HG03460 (cell line): Measurements from ENCODE around the gene UGT1A6.
"Not testable (repeated sequence)": the region's sequence is repeated elsewhere in the genome, so short reads cannot be mapped to it uniquely, and the experiment has no call there.

Source experiments
- ATAC-seq: cut with Tn5 transposase; IDR thresholded peaks from one replicate; pipeline ENCODE4 v1.9.1; 2021; ENCODE audit not compliant: unreplicated experiment

UGT1A6 gene

DNA sequence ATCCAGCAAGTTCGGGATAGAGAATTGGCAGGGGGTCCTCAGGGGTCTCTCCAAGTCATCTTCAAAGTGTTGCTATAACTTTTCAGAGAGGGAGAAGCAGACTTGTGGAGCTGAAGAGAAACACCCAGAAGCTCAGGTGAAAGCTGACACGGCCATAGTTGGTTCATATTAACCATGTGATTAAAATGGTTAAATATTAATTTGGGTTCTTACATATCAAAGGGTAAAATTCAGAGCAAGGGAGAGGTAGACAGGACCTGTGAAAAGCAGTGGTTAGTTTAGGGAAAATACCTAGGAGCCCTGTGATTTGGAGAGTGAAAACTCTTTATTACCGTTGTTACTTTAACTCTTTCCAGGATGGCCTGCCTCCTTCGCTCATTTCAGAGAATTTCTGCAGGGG lies at the start of gene UGT1A6:
UGT1A6 (plus strand) TSS at position 243 of the 400 bp plus-strand sequence; CDS start at position 358, 115 bp downstream.
- no peak for ATAC-seq

DNA sequence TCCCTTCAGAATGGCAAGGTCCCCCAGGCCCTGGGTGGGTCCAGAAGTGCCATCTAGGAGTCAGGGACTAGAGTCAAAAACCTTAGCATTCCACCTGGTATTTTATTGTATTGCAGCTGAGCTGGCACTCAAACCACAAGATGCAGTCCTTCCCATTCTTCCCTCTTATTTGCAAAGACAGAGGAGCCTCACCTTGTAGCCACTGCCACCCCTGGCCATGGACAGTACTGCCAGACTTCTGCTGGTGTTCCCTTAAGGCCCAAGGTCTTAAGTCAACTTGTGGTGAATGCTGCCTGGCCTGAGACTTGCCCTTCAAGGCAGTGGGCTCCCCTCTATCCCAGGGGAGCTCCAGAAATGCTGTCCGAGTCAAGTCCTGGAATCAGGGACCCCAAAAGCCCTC lies 49.6 kb upstream of the UGT1A6 start:
- no peak for ATAC-seq

DNA sequence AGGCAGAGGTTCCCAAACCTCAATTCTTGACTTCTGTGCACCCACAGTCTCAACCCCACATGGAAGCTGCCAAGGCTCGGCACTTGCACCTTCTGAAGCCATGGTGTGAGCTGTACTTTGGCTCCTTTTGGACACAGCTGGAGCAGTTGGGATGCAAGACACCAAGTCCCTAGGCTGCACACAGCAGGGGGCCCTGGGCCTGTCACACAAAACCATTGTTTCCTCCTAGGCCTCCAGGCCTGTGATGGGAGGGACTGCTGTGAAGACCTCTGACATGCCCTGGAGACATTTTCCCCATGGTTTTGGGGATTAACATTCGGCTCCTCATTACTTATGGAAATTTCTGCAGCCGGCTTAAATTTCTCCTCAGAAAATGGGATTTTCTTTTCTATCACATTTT lies 46.7 kb upstream of the UGT1A6 start:
- not testable (repeated sequence) for ATAC-seq

DNA sequence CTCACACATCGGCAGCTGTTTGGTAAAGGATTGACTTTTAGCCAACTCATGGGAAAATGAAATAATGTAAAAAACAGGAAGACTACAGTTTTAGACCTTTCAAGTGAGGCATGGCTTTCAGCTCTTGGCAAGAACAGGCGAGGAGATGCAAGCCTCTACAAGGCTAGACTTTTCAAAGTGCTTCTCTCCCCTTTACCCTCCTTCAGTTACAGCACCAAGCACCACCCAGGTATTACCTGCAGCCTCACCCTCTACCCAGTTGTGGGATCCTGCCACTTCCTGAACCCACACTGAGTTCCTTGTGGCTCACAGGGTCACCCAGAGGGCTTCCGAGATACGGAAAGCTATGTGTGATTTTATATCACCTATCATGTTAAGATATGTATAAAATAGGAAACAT lies 41.7 kb upstream of the UGT1A6 start:
- ATAC-seq: no peak

DNA sequence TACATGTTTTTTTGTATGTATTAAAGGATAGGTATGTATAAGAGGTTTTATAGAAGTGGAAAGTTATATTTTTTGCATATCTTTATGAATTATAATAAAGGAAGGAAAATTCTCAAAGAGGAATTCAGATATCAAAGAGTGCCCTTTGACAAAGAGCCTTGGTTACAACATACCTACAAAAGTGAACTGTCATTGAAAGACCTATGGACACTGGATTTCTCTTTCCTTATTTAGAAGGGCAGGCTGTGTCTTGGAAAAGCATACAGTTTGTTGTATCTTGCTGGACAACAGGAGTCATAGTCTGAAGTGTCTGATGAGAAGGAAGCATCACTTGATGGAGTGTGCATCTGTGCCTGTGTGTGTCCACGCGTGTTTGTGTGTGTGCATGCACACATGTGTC lies 41.3 kb upstream of the UGT1A6 start:
- ATAC-seq: no peak

DNA sequence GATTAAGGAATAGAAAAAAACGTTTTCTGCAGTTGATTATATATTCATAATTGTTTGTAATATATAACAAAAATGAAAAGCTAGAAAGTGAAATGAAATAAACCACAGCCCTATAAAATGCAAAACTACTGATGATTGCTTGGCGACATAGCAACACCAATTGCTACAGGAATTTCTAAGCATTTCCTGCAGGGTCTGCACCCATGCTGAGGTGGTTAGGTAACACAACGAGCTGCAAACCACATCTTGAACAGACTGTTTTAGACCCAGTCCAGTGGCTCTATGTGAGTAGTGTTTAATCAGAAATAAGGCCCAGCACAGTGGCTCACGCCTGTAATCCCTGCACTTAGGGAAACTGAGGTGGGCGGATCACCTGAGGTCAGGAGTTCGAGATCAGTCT lies 38.2 kb upstream of the UGT1A6 start:
- ATAC-seq: no peak

DNA sequence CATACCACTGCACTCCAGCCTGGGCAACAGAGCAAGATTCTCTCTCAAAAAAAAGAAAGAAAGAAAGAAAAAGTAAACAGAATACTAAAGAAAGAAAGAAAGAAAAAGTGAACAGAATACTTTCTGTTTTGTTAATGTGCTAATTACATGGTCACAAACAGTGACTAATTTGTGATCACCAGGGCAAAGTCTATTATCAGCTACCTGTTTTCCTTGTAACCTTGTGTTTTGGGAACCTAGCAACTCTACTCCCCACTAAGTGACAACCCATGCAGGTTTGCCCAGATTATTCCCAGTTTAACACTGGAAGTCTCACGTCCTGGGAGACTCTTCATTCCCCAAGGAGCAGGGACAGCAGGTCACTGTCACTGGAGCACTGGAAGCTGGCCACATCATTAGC lies 37.6 kb upstream of the UGT1A6 start:
- no peak for ATAC-seq

DNA sequence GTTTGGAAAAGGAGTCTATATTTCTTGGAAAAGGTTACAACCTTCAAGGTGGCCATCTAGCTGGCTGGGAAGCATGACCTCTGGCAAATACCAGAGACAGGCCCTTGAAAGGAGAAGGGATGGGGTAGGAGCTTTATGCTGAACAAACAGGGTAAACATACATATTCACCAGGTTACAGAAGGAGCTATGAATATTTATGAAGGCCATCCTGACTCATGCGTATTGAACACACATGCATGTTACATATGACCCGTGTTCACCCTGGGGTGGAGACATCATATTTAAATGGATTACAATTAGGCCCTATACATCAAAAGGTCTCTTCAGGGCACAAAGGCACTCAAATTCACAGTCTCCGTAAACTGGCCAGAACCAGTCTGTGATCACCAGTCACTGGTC lies 36.7 kb upstream of the UGT1A6 start:
- ATAC-seq: not testable (repeated sequence)

DNA sequence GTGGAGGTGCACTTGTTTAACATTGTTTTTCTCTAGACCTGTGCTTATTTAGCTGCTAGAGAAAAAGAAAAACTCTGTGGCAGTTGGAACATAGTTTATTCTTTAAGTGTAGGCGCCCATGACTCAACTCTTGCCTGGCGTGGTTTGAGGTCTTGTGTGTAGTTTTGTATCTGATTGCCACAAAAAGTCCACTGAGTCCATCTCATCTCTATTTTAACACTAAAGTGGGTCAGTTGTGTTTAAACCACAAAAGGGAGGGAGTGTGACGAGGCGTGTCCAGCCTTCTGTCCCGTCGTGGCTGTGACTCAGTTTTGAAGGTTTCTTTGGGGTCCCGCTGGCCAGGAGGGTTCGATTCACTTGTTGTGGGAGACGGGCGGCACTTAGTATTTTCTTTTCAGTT lies 36.2 kb upstream of the UGT1A6 start:
- no peak for ATAC-seq

DNA sequence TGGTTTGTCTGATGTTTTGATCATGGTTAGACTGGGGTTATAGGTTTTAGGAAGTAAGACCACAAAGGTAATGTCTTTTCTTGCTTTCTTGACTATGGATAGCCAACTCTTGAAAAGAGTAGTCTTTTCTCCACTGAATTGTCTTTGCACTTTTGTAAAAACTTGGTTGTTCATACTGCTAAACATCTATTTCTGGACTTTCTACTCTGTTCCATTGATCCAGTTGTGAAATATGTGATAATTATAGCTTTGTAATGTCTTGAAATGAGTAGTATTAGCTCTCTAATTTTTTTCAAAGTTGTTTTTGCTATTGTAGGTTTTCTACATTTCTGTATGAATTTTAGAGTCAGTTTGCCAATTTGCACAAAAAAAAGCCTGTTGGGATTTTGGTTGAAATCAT lies 34.1 kb upstream of the UGT1A6 start:
- ATAC-seq: no peak

DNA sequence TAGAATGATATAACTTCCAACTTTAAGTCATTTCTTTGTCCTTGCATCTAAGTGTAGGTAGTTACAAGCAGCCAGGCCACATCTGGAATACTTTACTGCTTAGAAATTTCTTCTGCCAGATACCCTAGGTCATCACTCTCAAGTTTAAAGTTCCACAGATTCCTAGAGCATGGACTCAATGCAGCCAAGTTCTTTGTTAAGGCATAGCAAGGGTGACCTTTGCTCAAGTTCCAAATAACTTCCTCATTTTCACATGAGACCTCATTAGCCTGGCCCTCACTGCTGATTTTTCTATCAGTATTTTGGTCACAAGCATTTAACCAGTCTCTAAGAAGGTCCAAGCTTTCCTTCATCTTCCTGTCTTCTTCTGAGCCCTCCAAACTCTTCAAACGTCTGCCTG lies 28.8 kb upstream of the UGT1A6 start:
- no peak for ATAC-seq

DNA sequence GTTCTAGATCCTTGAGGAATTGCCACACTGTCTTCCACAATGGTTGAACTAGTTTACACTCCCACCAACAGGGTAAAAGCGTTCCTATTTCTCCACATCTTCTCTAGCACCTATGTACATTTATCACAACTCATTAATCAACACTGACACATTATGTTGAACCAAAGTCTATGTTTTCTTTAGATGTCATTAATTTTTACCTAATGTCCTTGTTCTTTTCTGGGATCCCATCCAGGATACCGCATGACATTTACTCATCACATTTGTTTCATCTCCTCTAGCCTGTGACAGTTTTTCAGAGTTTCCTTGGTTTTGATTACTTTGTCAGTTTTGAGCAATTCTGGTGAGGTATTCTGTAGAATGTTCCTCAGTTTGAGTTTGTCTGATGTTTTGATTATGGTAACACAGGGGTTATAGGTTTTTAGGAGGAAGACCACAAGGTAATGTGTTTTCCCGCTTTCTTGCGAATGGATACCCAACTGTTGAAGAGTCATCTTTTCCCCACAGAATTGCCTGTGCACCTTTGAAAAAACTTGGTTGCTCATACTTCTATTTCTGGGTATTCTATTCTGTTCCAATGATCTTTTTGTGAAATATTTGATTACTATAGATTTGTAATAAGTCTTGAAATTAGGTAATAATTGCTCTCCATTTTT lies 24.0 kb upstream of the UGT1A6 start:
- ATAC-seq: no peak

DNA sequence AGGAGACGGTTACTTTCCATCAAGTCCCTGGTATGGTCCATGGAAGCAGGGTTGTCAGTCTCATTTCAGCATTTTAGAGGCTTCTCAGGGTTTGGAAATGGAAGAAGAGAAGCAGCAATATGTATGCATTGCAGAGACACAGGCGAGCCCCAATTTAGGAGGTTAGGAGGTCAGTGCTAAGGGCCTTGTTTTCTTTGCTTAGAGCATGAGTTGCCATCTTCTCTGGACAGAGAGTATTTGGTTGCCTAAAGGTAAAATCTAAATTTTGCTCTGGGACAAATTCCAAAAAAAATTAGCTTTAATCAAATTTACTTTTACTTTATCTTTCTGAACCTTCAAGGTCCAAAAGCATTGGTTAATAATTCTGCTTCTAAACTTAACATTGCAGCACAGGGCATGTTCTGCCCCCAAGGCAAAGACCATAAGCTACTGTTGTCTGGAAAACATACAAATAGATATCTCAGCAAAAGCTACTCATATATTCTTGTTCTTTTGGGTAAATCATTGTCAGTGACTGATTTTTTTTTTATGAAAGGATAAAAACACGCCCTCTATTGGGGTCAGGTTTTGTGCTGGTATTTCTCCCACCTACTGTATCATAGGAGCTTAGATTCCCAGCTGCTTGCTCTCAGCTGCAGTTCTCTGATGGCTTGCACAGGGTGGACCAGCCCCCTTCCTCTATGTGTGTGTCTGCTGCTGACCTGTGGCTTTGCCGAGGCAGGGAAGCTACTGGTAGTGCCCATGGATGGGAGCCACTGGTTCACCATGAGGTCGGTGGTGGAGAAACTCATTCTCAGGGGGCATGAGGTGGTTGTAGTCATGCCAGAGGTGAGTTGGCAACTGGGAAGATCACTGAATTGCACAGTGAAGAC lies 21.2 kb upstream of the UGT1A6 start, which contains the start of gene UGT1A9:
UGT1A9 (plus strand) TSS at position 609 of the 872 bp plus-strand sequence; CDS start at position 646, 37 bp downstream.
- no peak for ATAC-seq

DNA sequence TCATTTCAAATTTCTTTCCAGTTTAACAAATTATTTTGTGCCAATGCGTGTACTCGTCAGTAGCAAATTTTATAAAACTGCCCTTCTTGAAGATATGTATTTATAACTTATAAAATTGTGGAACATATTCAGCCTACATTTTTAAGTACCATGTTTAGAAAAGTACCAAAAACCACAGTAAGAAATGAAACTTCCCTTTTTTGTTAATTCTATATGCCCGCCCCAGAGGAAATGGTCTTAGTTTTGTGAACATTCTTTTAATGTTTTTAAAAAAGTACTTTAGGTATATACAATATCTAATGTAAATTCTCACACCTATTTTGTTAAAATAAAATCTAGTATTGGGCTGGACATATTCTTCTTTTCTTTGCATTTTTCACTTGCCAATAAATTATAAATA lies 19.8 kb upstream of the UGT1A6 start:
- no peak for ATAC-seq

DNA sequence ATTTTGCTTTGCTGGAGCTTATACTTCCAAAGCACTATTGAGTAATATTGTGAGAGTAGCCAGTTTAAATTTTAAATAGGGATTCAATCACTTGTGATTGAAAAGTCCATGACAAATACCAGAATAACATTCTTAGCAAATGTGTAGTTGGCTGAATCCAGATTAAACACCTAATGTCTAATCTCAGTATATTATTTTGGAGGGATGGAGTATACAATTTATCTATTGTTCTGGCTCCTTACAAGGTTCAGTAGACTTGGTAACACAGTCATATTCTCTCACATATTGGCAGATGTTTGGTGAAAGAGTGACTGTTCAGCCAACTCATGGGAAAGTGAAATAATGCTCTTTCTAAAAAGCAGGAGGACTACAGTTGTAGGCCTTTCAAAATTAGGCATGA lies 18.8 kb upstream of the UGT1A6 start:
- ATAC-seq: no peak

DNA sequence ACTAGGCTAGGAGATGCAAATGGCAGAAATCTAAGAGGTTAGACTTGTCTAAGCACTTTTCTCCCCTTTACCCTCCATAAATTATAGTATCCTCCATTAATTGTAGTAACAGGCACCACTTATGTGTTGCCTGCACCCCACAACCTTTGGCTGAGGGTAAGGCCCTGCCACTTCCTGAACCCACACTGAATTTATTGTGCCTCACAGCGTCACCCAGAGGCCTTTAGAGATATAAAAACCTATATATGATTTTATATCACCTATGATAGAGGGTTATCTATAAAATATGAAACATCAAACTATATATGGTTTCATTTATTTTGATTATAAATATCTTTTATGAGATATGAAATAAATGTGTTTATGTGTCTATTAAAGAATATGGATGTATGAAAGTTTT lies 18.4 kb upstream of the UGT1A6 start:
- no peak for ATAC-seq

DNA sequence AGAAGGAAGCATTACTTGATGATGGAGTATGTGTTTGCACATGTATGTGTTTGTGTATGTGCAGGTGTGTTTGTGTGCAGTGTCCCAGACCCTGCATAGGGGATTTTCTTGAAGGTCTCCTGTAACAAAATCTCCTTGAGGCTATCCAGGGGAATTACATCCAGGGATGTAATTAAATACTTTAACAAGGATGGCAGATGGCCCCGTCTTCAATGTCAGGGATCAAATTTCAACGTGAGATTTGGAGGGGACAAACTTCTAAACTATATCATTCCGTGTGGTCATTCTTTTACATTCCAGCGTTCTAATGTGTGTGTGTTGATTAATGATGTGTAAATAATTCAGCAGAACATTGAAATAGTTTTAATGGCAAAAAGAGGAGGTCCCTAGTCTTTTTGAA lies 17.7 kb upstream of the UGT1A6 start:
- no peak for ATAC-seq

DNA sequence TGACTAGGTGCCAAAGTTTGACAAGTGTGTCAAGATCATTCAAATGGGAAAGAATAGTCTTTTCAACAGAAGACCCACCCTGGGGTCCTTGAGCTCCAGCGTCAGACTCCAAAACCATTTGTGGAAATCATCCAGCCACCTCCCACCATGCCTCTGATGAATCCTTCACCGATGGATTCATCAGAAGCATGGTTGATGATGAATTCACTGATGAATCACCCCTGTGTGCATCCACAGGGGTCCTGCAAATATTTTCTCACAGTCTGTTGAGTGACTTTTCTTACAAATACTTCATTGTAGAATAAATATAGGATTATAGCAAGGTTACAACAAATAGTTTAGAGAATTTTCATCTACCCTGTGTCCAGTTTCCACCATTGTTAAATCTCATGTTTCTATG lies 16.6 kb upstream of the UGT1A6 start:
- no peak for ATAC-seq

DNA sequence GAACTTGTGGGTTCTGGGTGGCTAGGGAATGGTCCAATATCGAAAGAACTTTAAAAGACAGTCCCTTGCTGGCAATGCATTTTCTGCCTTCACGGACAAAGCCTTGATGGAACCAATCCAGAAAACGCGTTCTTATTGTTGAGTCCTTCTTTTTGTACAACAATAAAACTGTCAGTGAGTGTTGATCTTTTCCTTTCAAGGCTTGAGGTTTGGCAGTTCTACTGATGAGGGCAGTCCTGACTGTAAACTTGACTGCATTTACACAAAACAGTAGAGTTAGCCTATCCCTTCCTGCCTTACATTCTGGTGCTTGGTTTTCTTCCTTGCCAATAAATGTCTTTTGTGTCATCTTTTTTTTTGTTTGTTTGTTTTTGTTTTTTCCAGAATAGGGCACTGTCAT lies 13.5 kb upstream of the UGT1A6 start:
- ATAC-seq: no peak

DNA sequence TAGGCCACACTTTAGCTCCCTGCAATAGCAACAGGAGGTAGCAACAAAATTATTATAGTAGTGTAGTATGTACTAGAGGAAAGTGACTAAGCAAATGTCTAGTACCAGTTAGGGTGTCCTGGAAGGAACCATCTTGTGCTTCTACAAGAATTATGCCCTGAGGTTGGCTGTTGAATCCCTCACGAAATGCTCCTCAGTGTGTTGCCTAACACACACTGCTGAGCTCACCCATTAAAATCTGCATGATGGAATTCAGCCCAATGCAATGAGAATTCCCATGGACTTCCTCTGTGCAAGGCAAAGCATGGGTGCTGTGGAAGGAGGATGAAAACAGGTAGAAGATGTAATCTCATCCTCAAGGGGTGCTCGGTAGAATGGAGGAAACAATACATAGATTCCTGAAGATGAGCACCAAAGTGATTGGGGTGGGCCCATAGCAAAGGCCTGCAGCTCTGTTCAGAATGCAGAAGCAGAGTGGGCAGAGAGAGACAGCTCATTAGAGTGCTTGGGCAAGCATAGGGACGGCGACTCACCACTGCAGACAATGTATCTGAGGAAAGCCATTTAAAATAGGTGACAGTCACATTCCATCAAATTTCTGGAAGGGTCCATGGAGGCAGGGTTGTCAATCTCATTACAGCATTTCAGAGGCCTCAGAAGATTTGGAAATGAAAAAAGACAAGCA lies 12.2 kb upstream of the UGT1A6 start:
- no peak for ATAC-seq

DNA sequence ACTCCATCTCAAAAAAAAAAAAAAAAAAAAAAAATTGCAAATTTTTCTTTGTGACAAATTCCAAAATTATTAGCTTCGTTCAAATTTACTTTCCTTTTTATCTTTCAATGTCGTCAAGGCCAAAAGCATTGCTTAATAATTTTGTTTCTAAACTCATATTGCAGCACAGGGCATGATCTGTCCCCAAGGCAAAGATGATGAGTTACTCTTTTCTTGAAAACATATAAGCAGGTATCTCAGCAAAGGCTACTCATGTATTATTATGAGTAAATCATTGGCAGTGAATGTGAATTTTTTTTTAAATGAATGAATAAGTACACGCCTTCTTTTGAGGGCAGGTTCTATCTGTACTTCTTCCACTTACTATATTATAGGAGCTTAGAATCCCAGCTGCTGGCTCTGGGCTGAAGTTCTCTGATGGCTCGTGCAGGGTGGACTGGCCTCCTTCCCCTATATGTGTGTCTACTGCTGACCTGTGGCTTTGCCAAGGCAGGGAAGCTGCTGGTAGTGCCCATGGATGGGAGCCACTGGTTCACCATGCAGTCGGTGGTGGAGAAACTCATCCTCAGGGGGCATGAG lies 11.1 kb upstream of the UGT1A6 start, which contains the start of gene UGT1A7:
UGT1A7 (plus strand) TSS at position 381 of the 579 bp plus-strand sequence; CDS start at position 418, 37 bp downstream.
- ATAC-seq: no peak
